HL-60/S4 treated with phorbol 12-myristate 13-acetate at 8.2 ng/mL for 4 days and 3 days (cell line): ENCODE data around the gene SDSL.

Experiments
- in situ Hi-C: fragments of 300-500 bp; cut with MboI; formaldehyde crosslinking; loops from 2 replicates; pipeline ENCODE4 v1.15.0; 2022; ENCODE audit warnings: low sequenced_read_pairs

SDSL gene

DNA sequence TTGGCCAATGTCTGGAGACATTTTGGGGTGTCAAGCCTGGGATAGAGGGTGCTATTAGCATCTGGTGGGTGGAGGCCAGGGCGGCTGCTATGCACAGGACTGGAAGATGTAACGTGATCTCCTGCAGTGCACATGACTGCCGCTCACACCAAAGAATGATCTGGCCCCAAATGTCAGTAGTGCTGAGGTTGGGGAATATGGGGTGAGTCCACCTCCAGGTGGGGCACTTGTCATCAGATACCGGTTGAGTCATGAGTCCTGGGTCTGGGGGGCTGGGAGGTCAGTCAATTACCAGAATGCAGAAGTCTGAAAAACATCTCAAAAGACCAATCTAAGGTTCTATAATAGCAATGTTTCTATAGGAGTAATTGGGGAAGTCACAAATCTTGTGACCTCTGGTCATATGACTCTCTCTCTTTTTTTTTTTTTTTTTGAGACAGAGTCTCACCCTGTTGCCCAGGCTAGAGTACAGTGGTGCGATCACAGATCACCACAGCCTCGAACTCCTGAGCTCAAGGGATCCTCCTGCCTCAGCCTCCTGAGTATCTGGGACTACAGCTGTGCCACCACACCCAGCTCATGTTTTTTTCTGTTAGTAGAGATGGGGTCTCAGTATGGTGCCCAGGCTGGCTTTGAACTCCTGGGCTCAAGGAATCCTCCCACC lies 6.0 kb upstream of the SDSL start:
- in situ Hi-C loops = loop anchor here (25.0 kb wide), 1 partner anchor 229 kb away; the partner anchor contains the start of genes DDX54 and RITA1

GRCh38 chr12:113418213-113418879 lies 3.8 kb upstream of the SDSL start:
- in situ Hi-C loops = loop anchor here (25.0 kb wide), 1 partner anchor 231 kb away; the partner anchor contains the start of genes DDX54 and RITA1

DNA sequence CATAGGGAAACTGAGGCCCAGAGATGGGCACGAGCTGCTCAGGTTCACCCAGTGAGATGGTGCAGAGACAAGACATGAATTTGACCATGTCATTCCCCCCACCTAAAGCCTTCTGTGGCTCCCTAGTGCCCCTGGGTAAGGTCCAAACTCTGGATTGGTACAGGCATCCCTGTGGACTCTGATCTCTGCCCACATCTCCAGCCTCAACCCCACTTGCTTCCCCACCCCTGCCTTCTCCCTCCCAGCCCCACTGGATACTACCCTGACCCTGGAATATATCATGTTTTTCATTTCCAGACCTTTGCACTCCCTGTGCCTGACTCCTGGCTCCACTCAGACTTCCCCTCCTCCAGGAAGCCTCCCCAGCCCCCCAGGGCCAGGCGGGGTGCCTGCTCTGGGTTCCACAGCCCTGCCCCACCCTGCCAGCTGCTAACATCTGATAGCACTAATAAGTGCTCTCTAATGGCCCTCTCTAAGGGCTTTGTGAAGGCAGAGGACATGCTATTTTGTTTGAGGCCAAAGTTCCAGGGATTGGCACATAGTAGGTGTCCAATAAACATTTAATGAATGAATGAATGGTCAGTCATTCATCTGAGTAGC lies 1.1 kb upstream of the SDSL start:
- in situ Hi-C loops = loop anchor here (10.0 to 25.0 kb wide), 2 partner anchors 106 to 234 kb away; partner anchors contain the start of genes DDX54 and RITA1

- in situ Hi-C loops = loop anchor here (10.0 to 25.0 kb wide), 2 partner anchors 108 to 236 kb away; partner anchors contain the start of genes DDX54 and RITA1
Measured at GRCh38 chr12:113422886-113423669, 898 bp downstream of the SDSL start.

GRCh38 chr12:113424456-113424855 lies 2.3 kb downstream of the SDSL start:
- in situ Hi-C loops = loop anchor here (10.0 to 25.0 kb wide), 2 partner anchors 110 to 237 kb away; partner anchors contain the start of genes DDX54 and RITA1

- in situ Hi-C loops = loop anchor here (10.0 to 25.0 kb wide), 2 partner anchors 110 to 238 kb away; partner anchors contain the start of genes DDX54 and RITA1
Measured at GRCh38 chr12:113424915-113425823, 3.0 kb downstream of the SDSL start.

DNA sequence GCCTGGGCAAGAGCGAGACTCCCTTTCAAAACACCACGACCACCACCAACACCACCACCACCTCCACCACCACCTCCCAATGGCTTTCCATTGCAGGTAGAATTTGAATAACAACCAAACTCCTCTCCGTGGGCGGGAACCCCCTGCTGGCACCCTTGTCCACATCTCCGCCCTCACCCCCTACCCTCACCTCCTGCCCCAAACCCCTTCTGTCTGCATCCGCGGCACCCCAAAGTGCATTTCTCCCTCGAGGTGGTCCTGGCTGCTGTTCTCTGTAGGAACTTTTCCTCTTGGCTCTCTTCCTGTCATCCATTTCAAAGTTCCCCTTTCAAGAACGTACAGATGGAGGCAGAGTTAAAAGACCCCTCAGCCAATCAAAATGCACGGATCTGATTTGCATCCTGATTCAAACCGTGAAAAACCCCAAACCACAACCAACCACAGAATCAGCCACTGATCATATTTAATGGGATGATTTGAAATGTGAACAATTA lies 3.8 kb downstream of the SDSL start:
- in situ Hi-C loops = loop anchor here (10.0 kb wide), 1 partner anchor 111 kb away; no protein-coding TSS in a partner anchor

DNA sequence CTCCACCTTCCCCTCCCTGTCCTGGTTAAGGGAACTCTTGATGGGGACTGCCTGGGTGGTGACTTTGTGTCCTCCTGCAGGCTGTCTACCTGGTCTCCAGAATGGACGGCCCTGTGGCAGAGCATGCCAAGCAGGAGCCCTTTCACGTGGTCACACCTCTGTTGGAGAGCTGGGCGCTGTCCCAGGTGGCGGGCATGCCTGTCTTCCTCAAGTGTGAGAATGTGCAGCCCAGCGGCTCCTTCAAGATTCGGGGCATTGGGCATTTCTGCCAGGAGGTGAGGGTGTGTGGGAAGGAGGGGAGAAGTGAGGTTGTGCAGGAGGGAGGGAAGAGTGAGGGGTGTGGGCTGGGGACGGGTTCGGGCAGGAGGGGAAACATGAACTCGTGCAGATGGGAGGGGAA lies 5.7 kb downstream of the SDSL start:
- in situ Hi-C loops = loop anchor here (10.0 kb wide), 1 partner anchor 113 kb away; no protein-coding TSS in a partner anchor

- in situ Hi-C loops = loop anchor here (10.0 kb wide), 1 partner anchor 114 kb away; no protein-coding TSS in a partner anchor
Measured at GRCh38 chr12:113428482-113428881, 6.3 kb downstream of the SDSL start.

DNA sequence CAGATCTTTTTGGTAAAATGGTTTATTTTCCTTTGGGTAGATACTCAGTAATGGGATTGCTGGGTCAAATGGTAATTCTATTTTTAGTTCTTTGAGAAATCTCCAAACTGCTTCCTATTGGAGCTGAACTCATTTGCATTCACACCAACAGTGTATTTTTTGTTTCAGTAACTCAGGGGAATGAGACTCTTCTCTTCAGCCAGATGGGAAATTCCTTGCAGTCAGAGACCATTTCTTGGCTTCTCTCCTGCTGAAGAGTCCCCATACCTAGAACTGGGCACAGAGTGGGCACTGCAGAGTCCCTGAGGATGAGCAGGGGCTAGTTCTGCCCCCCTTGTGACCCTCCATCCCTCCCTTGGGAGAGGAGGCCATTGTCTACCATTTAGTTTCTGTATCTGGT lies 10.8 kb downstream of the SDSL start:
- in situ Hi-C loops = no loop called here

DNA sequence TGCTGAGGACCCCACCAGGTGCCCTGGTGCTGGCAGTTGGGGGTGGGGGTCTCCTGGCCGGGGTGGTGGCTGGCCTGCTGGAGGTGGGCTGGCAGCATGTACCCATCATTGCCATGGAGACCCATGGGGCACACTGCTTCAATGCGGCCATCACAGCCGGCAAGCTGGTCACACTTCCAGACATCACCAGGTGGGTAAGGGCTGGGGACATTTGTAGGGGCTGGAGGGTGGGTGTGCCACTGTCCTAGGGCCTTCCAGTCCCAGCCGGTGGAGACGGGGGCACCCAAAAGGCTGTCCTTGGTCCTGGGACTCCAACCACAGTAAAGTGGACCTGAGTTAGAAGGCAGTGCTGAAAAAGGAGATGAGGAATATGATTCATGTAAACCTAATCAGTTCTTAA lies 13.2 kb downstream of the SDSL start:
- in situ Hi-C loops = no loop called here

DNA sequence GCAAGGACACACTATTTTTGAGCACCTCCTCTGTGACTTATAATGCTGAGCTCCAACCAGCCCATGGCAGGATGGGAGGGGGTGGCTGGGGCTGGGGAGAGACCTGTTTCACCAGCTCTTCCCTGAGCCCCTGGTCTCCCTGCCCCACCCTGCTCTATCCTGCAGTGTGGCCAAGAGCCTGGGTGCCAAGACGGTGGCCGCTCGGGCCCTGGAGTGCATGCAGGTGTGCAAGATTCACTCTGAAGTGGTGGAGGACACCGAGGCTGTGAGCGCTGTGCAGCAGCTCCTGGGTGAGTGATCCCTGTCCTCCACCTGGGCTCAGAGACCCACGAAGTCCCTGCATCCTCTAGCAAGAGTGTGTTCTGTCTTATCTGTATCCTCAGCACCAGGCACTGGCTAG lies 14.4 kb downstream of the SDSL start:
- in situ Hi-C loops = no loop called here

- in situ Hi-C loops = no loop called here
Measured at GRCh38 chr12:113436993-113437728, 15.0 kb downstream of the SDSL start.

- in situ Hi-C loops = no loop called here
Measured at GRCh38 chr12:113437729-113438100, 15.5 kb downstream of the SDSL start.

- in situ Hi-C loops = no loop called here
Measured at GRCh38 chr12:113438523-113439300, 16.5 kb downstream of the SDSL start.

DNA sequence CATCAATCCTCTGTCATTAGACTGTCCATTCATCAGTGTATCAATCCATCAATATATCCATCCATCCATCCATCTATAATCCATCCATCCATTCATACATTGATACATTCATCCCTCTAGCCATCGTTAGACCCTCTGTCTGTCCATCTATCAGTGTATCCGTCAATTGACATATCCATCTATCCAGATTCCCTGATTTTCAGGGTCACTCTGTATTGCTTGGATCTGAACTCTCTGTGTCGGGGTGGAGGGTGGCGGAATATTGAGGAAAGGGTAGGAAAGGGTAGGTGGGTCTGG lies 17.1 kb downstream of the SDSL start:
- in situ Hi-C loops = no loop called here

DNA sequence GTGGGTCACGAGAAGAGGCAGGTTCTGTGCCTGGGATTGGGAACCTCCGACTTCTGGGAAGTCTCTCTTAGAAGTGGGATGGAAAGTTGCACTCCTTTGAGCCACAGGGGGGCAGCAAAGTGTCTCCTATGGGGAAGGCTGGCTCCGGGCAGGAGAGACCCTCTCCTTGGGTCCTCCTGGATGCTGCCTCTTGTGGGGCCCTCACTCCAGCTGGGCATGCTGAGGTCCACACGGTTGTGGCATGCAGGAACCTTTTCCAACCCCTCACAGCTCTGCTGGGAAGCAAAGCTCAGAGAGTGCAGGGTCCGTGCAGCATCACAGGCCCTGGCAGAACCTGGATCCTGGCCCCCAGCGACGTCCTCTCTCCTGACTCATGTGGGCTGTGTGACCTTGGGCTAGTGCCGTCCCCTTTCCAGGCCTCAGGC lies 17.4 kb downstream of the SDSL start:
- in situ Hi-C loops = no loop called here

GRCh38 chr12:113440336-113440735 lies 18.2 kb downstream of the SDSL start:
- in situ Hi-C loops = no loop called here
